Measurements from ENCODE around the gene ARPC4. TPM values are rescaled to one million over a fixed set of nuclear protein-coding genes. Genes with fewer than 3 reads are reported as not detected.
"Not testable (repeated sequence)": the region's sequence is repeated elsewhere in the genome, so short reads cannot be mapped to it uniquely, and the experiment has no call there.

ARPC4 gene
- total and polyA plus RNA-seq, 5 experiments from 2014 or later, result 134 to 229 (median 201) TPM

DNA sequence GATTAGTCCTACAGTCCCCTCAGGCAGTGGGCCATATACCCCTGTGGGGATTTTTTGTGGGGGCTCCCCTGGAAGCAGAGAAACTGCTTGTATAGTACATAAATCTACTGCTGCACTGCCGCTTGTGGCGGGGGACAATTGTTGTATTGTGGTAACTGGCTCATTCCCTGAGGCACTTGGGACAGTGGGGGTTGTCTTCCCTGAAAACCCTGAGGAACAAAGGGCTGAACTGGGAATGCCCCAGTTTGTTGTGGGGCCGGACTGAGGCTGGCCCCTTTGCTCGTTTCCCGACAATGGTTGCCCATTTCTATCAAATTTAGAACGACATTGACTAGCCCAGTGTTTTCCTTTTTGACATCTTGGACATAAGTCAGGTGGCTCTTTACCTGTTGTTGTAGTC is 58.5 kb downstream of the ARPC4 start:
- ATAC-seq, H3K4me1 Mint-ChIP-seq, H3K27ac Mint-ChIP-seq, H3K4me3 Mint-ChIP-seq, H3K9me3 Mint-ChIP-seq, DNase-seq, H3K36me3 Mint-ChIP-seq, POLR2A ChIA-PET: not testable (repeated sequence)
- H3K27me3 Mint-ChIP-seq, result peaks cover 0 to 12% (median 4%) of the 10 kb centered on the region in 5 donors

DNA sequence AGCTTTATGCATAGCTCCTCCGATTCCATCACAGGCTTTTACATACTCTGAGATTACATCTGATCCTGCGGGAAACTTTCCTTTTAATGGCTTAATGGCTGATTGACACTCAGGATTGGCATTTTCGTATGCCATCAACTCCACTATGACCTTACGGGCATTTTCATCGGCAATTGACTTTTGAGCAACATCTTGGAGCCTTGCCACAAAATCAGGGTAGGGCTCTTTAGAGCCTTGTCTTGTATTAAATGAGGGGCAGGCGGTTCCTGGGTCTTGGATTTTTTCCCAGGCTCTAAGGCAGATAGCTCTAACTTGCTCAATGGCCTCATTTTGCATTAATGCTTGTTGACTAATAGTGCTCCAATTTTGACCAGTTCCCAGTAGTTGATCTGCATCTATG is 59.0 kb downstream of the ARPC4 start:
- H3K4me3 Mint-ChIP-seq, H3K4me1 Mint-ChIP-seq, H3K27ac Mint-ChIP-seq, ATAC-seq, H3K36me3 Mint-ChIP-seq, DNase-seq, H3K9me3 Mint-ChIP-seq, POLR2A ChIA-PET: not testable (repeated sequence)
- peaks cover 0 to 12% (median 4%) of the 10 kb centered on the region in 5 donors for H3K27me3 Mint-ChIP-seq

DNA sequence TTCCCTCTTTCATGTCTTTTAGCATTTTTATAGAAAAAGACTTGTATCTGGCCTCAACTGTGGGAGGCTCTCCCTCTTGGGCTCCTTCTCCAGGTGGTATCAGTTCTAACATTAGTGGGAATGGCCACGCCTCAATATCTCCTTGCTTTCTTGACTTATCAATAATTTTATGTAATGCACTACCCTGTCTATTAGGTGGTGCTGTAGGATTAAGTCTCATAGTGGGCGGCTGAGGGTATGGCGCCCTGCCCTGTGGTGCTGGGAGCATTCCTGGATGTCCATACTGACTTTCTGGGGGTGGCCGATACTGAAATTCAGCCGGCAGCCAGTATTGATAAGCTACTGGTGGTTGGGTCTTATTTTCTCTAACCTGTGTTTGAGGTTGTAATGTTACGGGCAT is 59.6 kb downstream of the ARPC4 start:
- Mint-ChIP-seq H3K36me3 (no peaks in the 10 kb centered on the region), H3K9me3 (no peaks in the 10 kb centered on the region), H3K4me3 (no peak overlapping the region), H3K27me3 (peaks cover 0 to 12% (median 4%) of the 10 kb centered on the region in 5 donors), H3K27ac (no peak overlapping the region), H3K4me1 (peaks cover 3 to 7% (median 4%) of the 10 kb centered on the region in 4 donors)
- POLR2A ChIA-PET, result no interaction called here
- DNase-seq, result no peak
- ATAC-seq, result no peak

DNA sequence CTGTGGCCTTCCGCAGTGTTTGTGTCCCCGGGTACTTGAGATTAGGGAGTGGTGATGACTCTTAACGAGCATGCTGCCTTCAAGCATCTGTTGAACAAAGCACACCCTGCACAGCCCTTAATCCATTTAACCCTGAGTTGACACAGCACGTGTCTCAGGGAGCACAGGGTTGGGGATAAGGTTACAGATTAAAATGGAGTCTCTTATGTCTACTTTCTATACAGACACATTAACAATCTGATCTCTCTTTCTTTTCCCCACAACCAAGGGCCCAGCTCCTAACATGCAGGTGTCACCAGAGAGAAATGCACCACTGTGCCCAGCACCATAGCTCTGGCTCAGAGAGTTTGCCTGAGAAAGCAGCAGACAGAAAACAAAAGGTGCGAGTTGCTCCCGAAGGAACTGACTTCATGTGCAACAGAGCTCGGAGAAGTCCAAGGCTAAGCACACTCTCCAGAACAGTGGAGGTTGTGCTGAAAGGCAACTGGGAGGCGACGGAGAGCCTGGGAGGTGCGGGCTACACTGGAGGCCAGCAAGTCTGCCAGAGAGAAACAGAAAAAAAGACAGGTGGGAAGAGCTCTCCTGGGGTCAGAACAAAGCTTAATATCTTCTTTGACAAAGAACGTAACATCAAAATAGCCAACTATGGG is 61.5 kb downstream of the ARPC4 start:
- H3K4me3 Mint-ChIP-seq, DNase-seq, H3K9me3 Mint-ChIP-seq, ATAC-seq, POLR2A ChIA-PET, H3K36me3 Mint-ChIP-seq: not testable (repeated sequence)
- Mint-ChIP-seq H3K27ac (peak overlapping the region in 2 of 10 donors; percentile 39 to 71), H3K27me3 (peaks cover 0 to 12% (median 4%) of the 10 kb centered on the region in 5 donors), H3K4me1 (peaks cover 0 to 12% (median 0%) of the 10 kb centered on the region in 4 donors)

DNA sequence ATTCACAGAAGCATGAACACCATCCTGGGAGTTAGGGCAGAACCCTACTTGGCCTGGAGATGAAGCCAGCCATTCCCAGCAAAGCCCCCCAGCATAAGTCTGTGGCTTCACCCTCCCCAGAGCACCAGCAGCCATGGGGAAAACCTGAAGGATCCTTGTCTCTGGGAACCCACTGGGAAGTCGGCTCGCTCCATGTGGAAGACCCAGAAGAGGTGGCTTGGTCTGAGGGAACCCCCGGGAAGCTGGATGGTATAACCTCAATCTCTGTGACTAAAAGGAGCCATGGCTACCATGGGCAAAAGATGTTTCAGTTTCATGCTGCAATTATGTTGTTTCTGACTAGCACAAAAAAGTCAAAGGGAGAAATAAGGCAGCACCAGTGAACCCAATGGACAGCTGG is 62.7 kb downstream of the ARPC4 start:
- no peaks in the 10 kb centered on the region for H3K36me3 Mint-ChIP-seq
- POLR2A ChIA-PET, result no interaction called here
- no peak overlapping the region for H3K27ac Mint-ChIP-seq
- DNase-seq, result no peak
- peaks cover 0 to 12% (median 4%) of the 10 kb centered on the region in 5 donors for H3K27me3 Mint-ChIP-seq
- H3K4me3 Mint-ChIP-seq, result no peak overlapping the region
- no peak for ATAC-seq
- H3K9me3 Mint-ChIP-seq, result no peaks in the 10 kb centered on the region
- peaks cover 0 to 12% (median 0%) of the 10 kb centered on the region in 4 donors for H3K4me1 Mint-ChIP-seq

Other genes with a start within 250 kb of the ARPC4 start
- not detected for gene LHFPL4, start 239.3 kb upstream of the ARPC4 start, total RNA-seq
- gene LHFPL4, start 239.3 kb upstream of the ARPC4 start, polyA plus RNA-seq, result under 1 TPM in 2 of 3 donors, not detected in 1; 0.06 to 0.14 TPM
- gene MTMR14, start 143.6 kb upstream of the ARPC4 start, total RNA-seq, result 10 to 100 TPM; 94.0 to 97.8 TPM
- 10 to 100 TPM; 52.8 to 58.9 (median 57.9) TPM for gene MTMR14, start 143.6 kb upstream of the ARPC4 start, polyA plus RNA-seq
- gene CPNE9, start 89.2 kb upstream of the ARPC4 start, total RNA-seq, result under 1 TPM in 1 of 2 experiments, not detected in 1; 0.55 TPM
- gene CPNE9, start 89.2 kb upstream of the ARPC4 start, polyA plus RNA-seq, result not detected
- gene BRPF1, start 61.3 kb upstream of the ARPC4 start, total RNA-seq, result 10 to 100 TPM; 41.2 to 43.9 TPM
- gene BRPF1, start 61.3 kb upstream of the ARPC4 start, polyA plus RNA-seq, result 10 to 100 TPM in 2 of 3 donors, 1 to 10 TPM in 1; 8.8 to 24.9 (median 10.8) TPM
- gene OGG1, start 43.1 kb upstream of the ARPC4 start, total RNA-seq, result 10 to 100 TPM; 25.7 to 27.0 TPM
- gene OGG1, start 43.1 kb upstream of the ARPC4 start, polyA plus RNA-seq, result 10 to 100 TPM; 15.3 to 20.7 (median 18.0) TPM
- under 1 TPM; 0.31 to 0.96 TPM for gene CAMK1, start 23.1 kb upstream of the ARPC4 start, total RNA-seq
- 1 to 10 TPM in 2 of 3 donors, under 1 TPM in 1; 0.17 to 1.1 (median 1.1) TPM for gene CAMK1, start 23.1 kb upstream of the ARPC4 start, polyA plus RNA-seq
- 10 to 100 TPM; 33.3 to 35.9 TPM for gene TADA3, start 609 bp upstream of the ARPC4 start, total RNA-seq
- 10 to 100 TPM; 38.2 to 51.2 (median 44.1) TPM for gene TADA3, start 609 bp upstream of the ARPC4 start, polyA plus RNA-seq
- gene TTLL3, start 17.2 kb downstream of the ARPC4 start, total RNA-seq, result 10 to 100 TPM; 64.5 to 65.6 TPM
- 1 to 10 TPM; 1.3 to 2.5 (median 2.2) TPM for gene TTLL3, start 17.2 kb downstream of the ARPC4 start, polyA plus RNA-seq
- gene RPUSD3, start 50.9 kb downstream of the ARPC4 start, total RNA-seq, result 10 to 100 TPM; 44.0 to 52.8 TPM
- 10 to 100 TPM; 55.6 to 62.4 (median 59.1) TPM for gene RPUSD3, start 50.9 kb downstream of the ARPC4 start, polyA plus RNA-seq
- gene CIDEC, start 87.2 kb downstream of the ARPC4 start, total RNA-seq, result under 1 TPM in 1 of 2 experiments, not detected in 1; 0.31 TPM
- under 1 TPM in 1 of 3 donors, not detected in 2; 0.26 TPM for gene CIDEC, start 87.2 kb downstream of the ARPC4 start, polyA plus RNA-seq
- gene JAGN1, start 97.5 kb downstream of the ARPC4 start, total RNA-seq, result 10 to 100 TPM; 38.0 to 40.4 TPM
- gene JAGN1, start 97.5 kb downstream of the ARPC4 start, polyA plus RNA-seq, result 10 to 100 TPM; 38.4 to 48.5 (median 39.8) TPM
- gene IL17RE, start 109.8 kb downstream of the ARPC4 start, total RNA-seq, result 1 to 10 TPM in 1 of 2 experiments, under 1 TPM in 1; 0.88 to 1.3 TPM
- under 1 TPM in 2 of 3 donors, not detected in 1; 0.16 to 0.64 TPM for gene IL17RE, start 109.8 kb downstream of the ARPC4 start, polyA plus RNA-seq
- under 1 TPM; 0.39 to 0.66 TPM for gene IL17RC, start 124.0 kb downstream of the ARPC4 start, total RNA-seq
- 10 to 100 TPM in 1 of 3 donors, 1 to 10 TPM in 2; 9.5 to 10.0 (median 9.8) TPM for gene IL17RC, start 124.0 kb downstream of the ARPC4 start, polyA plus RNA-seq
- gene CRELD1, start 140.8 kb downstream of the ARPC4 start, total RNA-seq, result 10 to 100 TPM; 53.4 to 58.3 TPM
- gene CRELD1, start 140.8 kb downstream of the ARPC4 start, polyA plus RNA-seq, result 10 to 100 TPM; 25.5 to 33.3 (median 29.2) TPM
- 1 to 10 TPM; 5.5 to 6.3 TPM for gene PRRT3, start 159.3 kb downstream of the ARPC4 start, total RNA-seq
- 1 to 10 TPM; 2.2 to 4.4 (median 3.1) TPM for gene PRRT3, start 159.3 kb downstream of the ARPC4 start, polyA plus RNA-seq
- 10 to 100 TPM; 31.3 to 35.6 TPM for gene EMC3, start 193.8 kb downstream of the ARPC4 start, total RNA-seq
- 10 to 100 TPM; 52.6 to 61.5 (median 55.4) TPM for gene EMC3, start 193.8 kb downstream of the ARPC4 start, polyA plus RNA-seq
- gene FANCD2, start 233.4 kb downstream of the ARPC4 start, total RNA-seq, result 10 to 100 TPM; 21.5 to 25.5 TPM
- gene FANCD2, start 233.4 kb downstream of the ARPC4 start, polyA plus RNA-seq, result 1 to 10 TPM; 3.9 to 5.6 (median 4.7) TPM